ENCODE data around the gene ADAMTS9.

DNA sequence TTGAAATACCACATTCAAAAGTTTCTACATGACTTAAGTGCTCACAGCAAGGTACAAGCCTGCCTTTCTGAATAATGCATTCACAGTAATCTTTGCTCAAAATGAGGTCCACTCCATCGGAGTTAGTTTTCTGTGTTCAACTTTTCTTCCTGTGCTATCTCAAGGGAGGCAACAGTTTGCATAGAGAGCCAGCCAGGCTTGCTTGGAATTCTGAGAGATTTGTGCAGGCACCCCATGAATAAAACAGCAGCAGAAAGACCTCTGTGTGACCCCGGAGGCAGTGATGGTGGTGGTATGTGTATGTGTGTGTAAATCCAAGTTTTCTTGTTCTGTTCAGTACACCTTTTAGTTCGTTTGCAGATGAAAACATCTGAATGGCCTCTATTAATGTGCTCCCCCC, 124.0 kb downstream of the ADAMTS9 start:
- TF ChIP-seq, protein P1, sequence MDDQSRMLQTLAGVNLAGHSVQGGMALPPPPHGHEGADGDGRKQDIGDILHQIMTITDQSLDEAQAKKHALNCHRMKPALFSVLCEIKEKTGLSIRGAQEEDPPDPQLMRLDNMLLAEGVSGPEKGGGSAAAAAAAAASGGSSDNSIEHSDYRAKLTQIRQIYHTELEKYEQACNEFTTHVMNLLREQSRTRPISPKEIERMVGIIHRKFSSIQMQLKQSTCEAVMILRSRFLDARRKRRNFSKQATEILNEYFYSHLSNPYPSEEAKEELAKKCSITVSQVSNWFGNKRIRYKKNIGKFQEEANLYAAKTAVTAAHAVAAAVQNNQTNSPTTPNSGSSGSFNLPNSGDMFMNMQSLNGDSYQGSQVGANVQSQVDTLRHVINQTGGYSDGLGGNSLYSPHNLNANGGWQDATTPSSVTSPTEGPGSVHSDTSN (IDR thresholded peaks at IDR 0.05) = no peak
- TF ChIP-seq, protein P2, sequence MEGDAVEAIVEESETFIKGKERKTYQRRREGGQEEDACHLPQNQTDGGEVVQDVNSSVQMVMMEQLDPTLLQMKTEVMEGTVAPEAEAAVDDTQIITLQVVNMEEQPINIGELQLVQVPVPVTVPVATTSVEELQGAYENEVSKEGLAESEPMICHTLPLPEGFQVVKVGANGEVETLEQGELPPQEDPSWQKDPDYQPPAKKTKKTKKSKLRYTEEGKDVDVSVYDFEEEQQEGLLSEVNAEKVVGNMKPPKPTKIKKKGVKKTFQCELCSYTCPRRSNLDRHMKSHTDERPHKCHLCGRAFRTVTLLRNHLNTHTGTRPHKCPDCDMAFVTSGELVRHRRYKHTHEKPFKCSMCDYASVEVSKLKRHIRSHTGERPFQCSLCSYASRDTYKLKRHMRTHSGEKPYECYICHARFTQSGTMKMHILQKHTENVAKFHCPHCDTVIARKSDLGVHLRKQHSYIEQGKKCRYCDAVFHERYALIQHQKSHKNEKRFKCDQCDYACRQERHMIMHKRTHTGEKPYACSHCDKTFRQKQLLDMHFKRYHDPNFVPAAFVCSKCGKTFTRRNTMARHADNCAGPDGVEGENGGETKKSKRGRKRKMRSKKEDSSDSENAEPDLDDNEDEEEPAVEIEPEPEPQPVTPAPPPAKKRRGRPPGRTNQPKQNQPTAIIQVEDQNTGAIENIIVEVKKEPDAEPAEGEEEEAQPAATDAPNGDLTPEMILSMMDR (IDR thresholded peaks at IDR 0.05) = no peak
- TF ChIP-seq POLR2A (IDR thresholded peaks at IDR 0.05; ENCODE audit: low read length) (no peak), KDM1A (IDR thresholded peaks at IDR 0.05; ENCODE audit: low read depth) (no peak), EP300 (IDR thresholded peaks at IDR 0.05) (no peak), HOXB13 (CRISPR knock-in tag; IDR thresholded peaks at IDR 0.05; ENCODE audit: low read depth) (no peak)
